ENCODE results near the gene LAPTM5. TPM values are rescaled to one million over a fixed set of nuclear protein-coding genes. Genes with fewer than 3 reads are reported as not detected.

Gene LAPTM5
- polyA plus RNA-seq, 3 donors: 1,019 to 1,669 (median 1,153) TPM

DNA sequence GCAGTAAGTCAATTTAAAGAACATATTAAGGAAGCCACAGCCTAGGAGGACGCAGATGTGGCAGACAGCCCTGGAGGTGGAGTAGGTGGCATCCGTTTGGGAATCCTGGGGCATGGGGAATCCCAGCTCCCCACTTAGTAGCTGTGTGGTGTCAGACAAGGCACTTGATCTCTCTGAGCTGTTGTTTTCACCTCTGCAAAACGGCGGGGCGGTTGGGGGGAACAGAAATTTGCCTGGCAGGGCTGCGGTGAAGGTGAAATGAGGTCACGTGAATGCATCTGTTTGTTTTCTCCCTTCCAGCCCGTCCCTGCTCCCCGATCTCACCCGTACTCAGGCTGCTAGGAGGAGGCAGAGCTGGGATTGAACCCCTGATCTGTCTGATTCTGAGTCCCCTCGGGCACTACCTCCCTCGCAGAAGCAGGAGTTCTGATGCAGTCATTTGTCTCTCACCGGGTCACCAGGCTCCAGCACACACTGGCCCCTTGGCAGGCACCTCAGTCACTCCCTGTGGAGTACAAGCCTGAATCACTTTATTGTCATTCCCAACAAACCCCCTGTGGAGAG is 2.2 kb upstream of the LAPTM5 start:
- Mint-ChIP-seq H3K27ac (peak overlapping the region in 4 of 7 donors; percentile 40 to 76 (median 43)), H3K4me3 (no peak overlapping the region), H3K27me3 (ENCODE audit: low read depth in 3 of 3) (no peaks in the 10 kb centered on the region), H3K9me3 (peaks cover 0 to 10% (median 3%) of the 10 kb centered on the region in 7 donors), H3K36me3 (peaks cover 14 to 19% of the 10 kb centered on the region in 2 donors), H3K4me1 (peaks cover 66% of the 10 kb centered on the region)
- Histone ChIP-seq H3K36me3 (replicated peaks in 1 of 2; ENCODE audit: control insufficient read depth in 1 of 2, insufficient read depth in 2 of 2, low read length in 2 of 2) (no peaks in the 10 kb centered on the region), H3K4me3 (replicated peaks in 1 of 3; ENCODE audit: low read depth in 2 of 3, low read length in 3 of 3) (no peak overlapping the region), H3K27me3 (ENCODE audit: control insufficient read depth in 2 of 2, insufficient read depth in 2 of 2, low read length in 2 of 2) (no peaks in the 10 kb centered on the region), H3K79me2 (ENCODE audit: insufficient read depth, low read length) (peaks cover 52% of the 10 kb centered on the region), H2AFZ (ENCODE audit: insufficient read depth, low read depth, low read length, poor library complexity, severe bottlenecking) (no peak overlapping the region), H3K9me3 (replicated peaks in 1 of 2; ENCODE audit: control insufficient read depth in 1 of 2, insufficient read depth in 1 of 2, low read length in 2 of 2) (no peaks in the 10 kb centered on the region), H3K4me2 (replicated peaks; ENCODE audit: extremely low read depth, low read length, poor library complexity, severe bottlenecking) (no peak overlapping the region), H4K20me1 (ENCODE audit: insufficient read depth, low read length) (peaks cover 75% of the 10 kb centered on the region), H3K4me1 (ENCODE audit: control insufficient read depth in 1 of 2, insufficient read depth in 2 of 2, low read length in 2 of 2) (peaks cover 71 to 79% of the 10 kb centered on the region in 2 donors), H3K27ac (ENCODE audit: low read depth in 1 of 2, low read length in 2 of 2) (no peak overlapping the region), H3K9ac (ENCODE audit: insufficient read depth, low read length, poor library complexity, severe bottlenecking) (no peak overlapping the region)
- TF ChIP-seq, protein P1, sequence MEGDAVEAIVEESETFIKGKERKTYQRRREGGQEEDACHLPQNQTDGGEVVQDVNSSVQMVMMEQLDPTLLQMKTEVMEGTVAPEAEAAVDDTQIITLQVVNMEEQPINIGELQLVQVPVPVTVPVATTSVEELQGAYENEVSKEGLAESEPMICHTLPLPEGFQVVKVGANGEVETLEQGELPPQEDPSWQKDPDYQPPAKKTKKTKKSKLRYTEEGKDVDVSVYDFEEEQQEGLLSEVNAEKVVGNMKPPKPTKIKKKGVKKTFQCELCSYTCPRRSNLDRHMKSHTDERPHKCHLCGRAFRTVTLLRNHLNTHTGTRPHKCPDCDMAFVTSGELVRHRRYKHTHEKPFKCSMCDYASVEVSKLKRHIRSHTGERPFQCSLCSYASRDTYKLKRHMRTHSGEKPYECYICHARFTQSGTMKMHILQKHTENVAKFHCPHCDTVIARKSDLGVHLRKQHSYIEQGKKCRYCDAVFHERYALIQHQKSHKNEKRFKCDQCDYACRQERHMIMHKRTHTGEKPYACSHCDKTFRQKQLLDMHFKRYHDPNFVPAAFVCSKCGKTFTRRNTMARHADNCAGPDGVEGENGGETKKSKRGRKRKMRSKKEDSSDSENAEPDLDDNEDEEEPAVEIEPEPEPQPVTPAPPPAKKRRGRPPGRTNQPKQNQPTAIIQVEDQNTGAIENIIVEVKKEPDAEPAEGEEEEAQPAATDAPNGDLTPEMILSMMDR (IDR thresholded peaks at IDR 0.05): no peak
- WGBS (ENCODE audit: insufficient coverage): 94% methylated on average over 13 of the region's 13 CpGs
- no peak for DNase-seq
- intact Hi-C loops (cut with micrococcal nuclease): loop anchor here in 1 of 2 donors (2.0 kb wide), 1 partner anchor 19 kb away; no protein-coding TSS in a partner anchor

DNA sequence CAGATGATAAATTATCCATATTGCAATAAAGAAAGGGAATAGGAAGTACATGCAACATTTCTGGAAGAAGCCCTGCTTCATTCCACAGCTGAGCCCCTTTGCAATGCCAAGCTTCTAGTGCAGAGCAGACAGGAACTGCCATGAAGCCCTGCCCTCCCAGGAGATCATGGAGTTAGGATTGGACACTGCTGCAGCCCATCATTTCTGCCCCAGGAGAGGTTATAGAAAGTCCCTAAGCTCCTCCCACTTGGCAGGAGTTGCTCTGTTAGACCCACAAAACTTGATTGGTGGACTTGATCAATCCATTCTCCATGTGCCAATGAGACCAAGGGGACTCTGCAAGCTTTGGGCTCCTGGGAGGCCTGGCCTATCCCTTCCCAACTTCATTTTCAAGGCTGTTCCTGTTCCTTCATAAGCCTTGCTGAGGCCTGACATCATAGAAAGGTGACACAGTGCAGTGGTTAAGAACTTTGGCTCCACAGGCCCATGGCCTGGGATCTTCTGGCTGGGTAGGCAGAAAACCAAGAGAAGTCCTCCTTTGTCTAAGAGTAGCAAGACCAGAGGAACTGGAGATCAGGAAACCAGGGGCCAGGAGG is 1.3 kb upstream of the LAPTM5 start:
- Histone ChIP-seq H3K4me3 (replicated peaks in 1 of 3; ENCODE audit: low read depth in 2 of 3, low read length in 3 of 3) (peak overlapping the region in 1 of 3 experiments; percentile 96), H4K20me1 (ENCODE audit: insufficient read depth, low read length) (peaks cover 82% of the 10 kb centered on the region), H3K4me2 (replicated peaks; ENCODE audit: extremely low read depth, low read length, poor library complexity, severe bottlenecking) (peak overlapping the region; percentile 70), H2AFZ (ENCODE audit: insufficient read depth, low read depth, low read length, poor library complexity, severe bottlenecking) (no peak overlapping the region), H3K9ac (ENCODE audit: insufficient read depth, low read length, poor library complexity, severe bottlenecking) (no peak overlapping the region), H3K27me3 (ENCODE audit: control insufficient read depth in 2 of 2, insufficient read depth in 2 of 2, low read length in 2 of 2) (no peaks in the 10 kb centered on the region), H3K79me2 (ENCODE audit: insufficient read depth, low read length) (peaks cover 61% of the 10 kb centered on the region), H3K9me3 (replicated peaks in 1 of 2; ENCODE audit: control insufficient read depth in 1 of 2, insufficient read depth in 1 of 2, low read length in 2 of 2) (no peaks in the 10 kb centered on the region), H3K36me3 (replicated peaks in 1 of 2; ENCODE audit: control insufficient read depth in 1 of 2, insufficient read depth in 2 of 2, low read length in 2 of 2) (no peaks in the 10 kb centered on the region), H3K4me1 (ENCODE audit: control insufficient read depth in 1 of 2, insufficient read depth in 2 of 2, low read length in 2 of 2) (peaks cover 81 to 87% of the 10 kb centered on the region in 2 donors), H3K27ac (ENCODE audit: low read depth in 1 of 2, low read length in 2 of 2) (peak overlapping the region in 1 of 2 donors; percentile 100)
- intact Hi-C loops (cut with micrococcal nuclease): loop anchor here in 1 of 2 donors (2.0 kb wide), 1 partner anchor 20 kb away; no protein-coding TSS in a partner anchor
- DNase-seq: peak in 2 of 3 donors; percentile 41 to 51
- H3K4me1 Mint-ChIP-seq: peaks cover 65% of the 10 kb centered on the region
- H3K27ac Mint-ChIP-seq: peak overlapping the region; percentile 99 to 100 (median 100)
- H3K36me3 Mint-ChIP-seq: peaks cover 19 to 28% of the 10 kb centered on the region in 2 donors
- H3K27me3 Mint-ChIP-seq (ENCODE audit: low read depth in 3 of 3): no peaks in the 10 kb centered on the region
- H3K4me3 Mint-ChIP-seq: peak overlapping the region; percentile 82 to 92
- H3K9me3 Mint-ChIP-seq: peaks cover 0 to 10% (median 3%) of the 10 kb centered on the region in 7 donors
- TF ChIP-seq, protein P1 (IDR thresholded peaks at IDR 0.05): no peak
